H1 (cell line): ENCODE data around the gene CA10. TPM values are rescaled to one million over a fixed set of nuclear protein-coding genes. Genes with fewer than 3 reads are reported as not detected.

Source experiments
- CTCF ChIA-PET: fragments of 300-600 bp; sonication (Branson Sonifier 250); formaldehyde crosslinking; loops from one replicate; lab custom pipeline; 2021; ENCODE audit not compliant: partially characterized antibody; lab: Charles Lee
- POLR2A ChIA-PET: fragments of 300-600 bp; sonication (Branson Sonifier 250); formaldehyde crosslinking; loops from one replicate; lab custom pipeline; 2021; ENCODE audit warnings: inconsistent platforms; ENCODE audit not compliant: partially characterized antibody; lab: Charles Lee
- DNase-seq, 2 experiments: peaks; one replicate each; pipeline versions ENCODE4 v3.0.0 to v3.0.0-alpha.2; 2010 to 2022; ENCODE audit warnings: low spot score in 2 of 2, low read depth in 1 of 2, mixed read lengths in 1 of 2
- FAIRE-seq: peaks from 2 replicates; lab custom pipeline; 2011; peaks lifted over from hg19 to GRCh38; lab: Jason Lieb, UNC
- H2AFZ ChIP-seq: 2 replicates; pipeline ENCODE4 v1.8.1; 2012; ENCODE audit warnings: low read length, inconsistent platforms
- H2AK5ac ChIP-seq: 2 replicates; pipeline ENCODE4 v1.6.1; 2013; ENCODE audit warnings: low read depth, low read length
- H2BK120ac ChIP-seq: replicated peaks from 2 replicates; pipeline ENCODE3; 2013; ENCODE audit warnings: low read depth, low read length, inconsistent platforms
- H2BK12ac ChIP-seq: 2 replicates; pipeline ENCODE4 v1.6.1; 2013; ENCODE audit warnings: low read depth, low read length
- H2BK15ac ChIP-seq: 2 replicates; pipeline ENCODE4 v1.6.1; 2013; ENCODE audit warnings: low read length
- H2BK20ac ChIP-seq: 2 replicates; pipeline ENCODE4 v1.6.1; 2013; ENCODE audit warnings: low read length
- H2BK5ac ChIP-seq: 2 replicates; pipeline ENCODE4 v1.6.1; 2013; ENCODE audit warnings: low read depth, low read length
- H3K14ac ChIP-seq: 2 replicates; pipeline ENCODE4 v1.6.1; 2013; ENCODE audit warnings: inconsistent platforms; ENCODE audit not compliant: insufficient read length
- H3K18ac ChIP-seq: 2 replicates; pipeline ENCODE4 v1.6.1; 2013; ENCODE audit warnings: low read length; ENCODE audit errors: extremely low read depth
- H3K23ac ChIP-seq: 2 replicates; pipeline ENCODE4 v1.6.1; 2013; ENCODE audit warnings: inconsistent platforms; ENCODE audit not compliant: insufficient read length
- H3K23me2 ChIP-seq: 2 replicates; pipeline ENCODE4 v1.6.1; 2013; ENCODE audit warnings: low read depth, low read length
- H3K27ac ChIP-seq: 2 replicates; pipeline ENCODE4 v1.6.1; 2011; ENCODE audit warnings: low read depth, low read length, inconsistent platforms
- H3K27me3 ChIP-seq, 4 experiments: replicated peaks in 1 of 4; 1 replicate in 1 of 4; 2 replicates in 3 of 4; pipeline versions ENCODE4 v1.6.1 to v1.8.1; 2011 to 2013; ENCODE audit warnings: low read length in 3 of 4, mild to moderate bottlenecking in 3 of 4, inconsistent platforms in 2 of 4, mixed read lengths in 2 of 4, moderate library complexity in 1 of 4; ENCODE audit not compliant: control insufficient read depth in 3 of 4, insufficient read depth in 3 of 4; ENCODE audit errors: extremely low read depth in 1 of 4
- H3K36me3 ChIP-seq, 4 experiments: 2 replicates each; pipeline versions ENCODE4 v1.6.1 to v1.8.1; 2011 to 2013; ENCODE audit warnings: mild to moderate bottlenecking in 4 of 4, low read length in 3 of 4, moderate library complexity in 2 of 4, control low read depth in 1 of 4, inconsistent platforms in 1 of 4; ENCODE audit not compliant: insufficient read depth in 4 of 4, control insufficient read depth in 2 of 4
- H3K4ac ChIP-seq: replicated peaks from 2 replicates; pipeline ENCODE3; 2013; ENCODE audit warnings: low read length, low read depth, mixed read lengths, inconsistent platforms; ENCODE audit not compliant: insufficient read length
- H3K4me1 ChIP-seq, 4 experiments: replicated peaks in 1 of 4; 1 replicate in 1 of 4; 2 replicates in 3 of 4; pipeline versions ENCODE4 v1.6.1 to v1.8.1; 2011 to 2013; ENCODE audit warnings: low read length in 3 of 4, inconsistent platforms in 2 of 4, mixed read lengths in 1 of 4; ENCODE audit not compliant: insufficient read depth in 4 of 4, control insufficient read depth in 3 of 4
- H3K4me2 ChIP-seq, 2 experiments: 2 replicates each; pipeline versions ENCODE4 v1.6.1 to v1.8.1; 2011 to 2013; ENCODE audit warnings: low read depth in 2 of 2, low read length in 2 of 2, control low read depth in 1 of 2, inconsistent platforms in 1 of 2, mild to moderate bottlenecking in 1 of 2; ENCODE audit not compliant: insufficient read depth in 1 of 2
- H3K4me3 ChIP-seq, 4 experiments: fragments of 200-600, 300-600 bp in 1 of 4; sonication (generic), shearing (Covaris generic), sonication (Bioruptor Twin) in 1 of 4; 2 replicates each; pipeline versions ENCODE4 v1.5.1 to v1.8.1; 2011 to 2016; ENCODE audit warnings: low read length in 4 of 4, low read depth in 3 of 4, control low read depth in 2 of 4, inconsistent platforms in 2 of 4, mild to moderate bottlenecking in 2 of 4, mixed read lengths in 1 of 4, moderate library complexity in 1 of 4; ENCODE audit not compliant: insufficient read depth in 2 of 4; ENCODE audit errors: extremely low read depth in 1 of 4
- H3K56ac ChIP-seq: replicated peaks from 2 replicates; pipeline ENCODE3; 2013; ENCODE audit warnings: low read depth, mild to moderate bottlenecking, mixed read lengths, low read length, inconsistent platforms; ENCODE audit not compliant: insufficient read length
- H3K79me1 ChIP-seq: 2 replicates; pipeline ENCODE4 v1.6.1; 2013; ENCODE audit warnings: low read depth, low read length, control low read depth
- H3K79me2 ChIP-seq, 2 experiments: 2 replicates each; pipeline versions ENCODE4 v1.6.1 to v1.8.1; 2012 to 2013; ENCODE audit warnings: low read length in 2 of 2, mild to moderate bottlenecking in 2 of 2, inconsistent platforms in 1 of 2; ENCODE audit not compliant: insufficient read depth in 2 of 2, control insufficient read depth in 1 of 2
- H3K9ac ChIP-seq, 4 experiments: replicated peaks in 1 of 4; 1 replicate in 1 of 4; 2 replicates in 3 of 4; pipeline versions ENCODE4 v1.6.1 to v1.8.1; 2011 to 2013; ENCODE audit warnings: low read depth in 3 of 4, low read length in 3 of 4, control low read depth in 2 of 4, mild to moderate bottlenecking in 2 of 4, moderate library complexity in 2 of 4, inconsistent platforms in 1 of 4; ENCODE audit errors: extremely low read depth in 1 of 4
- H3K9me3 ChIP-seq, 2 experiments: 2 replicates each; pipeline versions ENCODE4 v1.6.1 to v1.8.1; 2012 to 2013; ENCODE audit warnings: mild to moderate bottlenecking in 2 of 2, moderate library complexity in 2 of 2, control low read depth in 1 of 2, inconsistent platforms in 1 of 2, low read depth in 1 of 2, low read length in 1 of 2, mixed read lengths in 1 of 2; ENCODE audit not compliant: insufficient read depth in 2 of 2
- H4K20me1 ChIP-seq, 2 experiments: replicated peaks in 1 of 2; 2 replicates each; pipeline versions ENCODE3 to v1.8.1; 2011 to 2013; ENCODE audit warnings: inconsistent platforms in 2 of 2, low read length in 2 of 2, mild to moderate bottlenecking in 1 of 2; ENCODE audit not compliant: insufficient read depth in 2 of 2, control insufficient read depth in 1 of 2
- H4K5ac ChIP-seq: 2 replicates; pipeline ENCODE4 v1.6.1; 2013; ENCODE audit warnings: low read length, low read depth, mixed read lengths, inconsistent platforms; ENCODE audit not compliant: insufficient read length
- H4K8ac ChIP-seq: 2 replicates; pipeline ENCODE4 v1.8.0; 2013; ENCODE audit warnings: mild to moderate bottlenecking, moderate library complexity, low read length, inconsistent platforms; ENCODE audit not compliant: insufficient read depth; ENCODE audit errors: extremely low read depth
- H4K91ac ChIP-seq: replicated peaks from 2 replicates; pipeline ENCODE3; 2013; ENCODE audit warnings: low read length, mixed read lengths, inconsistent platforms; ENCODE audit not compliant: insufficient read length
- CHD1 ChIP-seq: IDR thresholded peaks from 2 replicates; pipeline ENCODE4 v1.6.1; 2012; ENCODE audit warnings: low read depth, low read length, improper control_type of control experiment
- RXRA ChIP-seq: IDR thresholded peaks from 2 replicates; pipeline ENCODE4 v1.6.1; 2011; ENCODE audit warnings: low read depth, mild to moderate bottlenecking, low read length, moderate library complexity; ENCODE audit not compliant: insufficient read depth
- SAP30 ChIP-seq: fragments of 300-600 bp; sonication (generic); IDR thresholded peaks from 2 replicates; pipeline ENCODE4 v1.7.1; 2012; ENCODE audit warnings: low read length, moderate library complexity, mild to moderate bottlenecking, inconsistent platforms; ENCODE audit not compliant: insufficient read depth, insufficient replicate concordance
- SIRT6 ChIP-seq: IDR thresholded peaks from one replicate; pipeline ENCODE4 v1.7.1; 2012; ENCODE audit warnings: low read length, inconsistent platforms
- SIX5 ChIP-seq: IDR thresholded peaks from 2 replicates; pipeline ENCODE4 v1.6.1; 2011; ENCODE audit warnings: mild to moderate bottlenecking, low read depth, low read length
- SP1 ChIP-seq: IDR thresholded peaks from 2 replicates; pipeline ENCODE4 v1.6.1; 2011; ENCODE audit warnings: low read depth, low read length
- TAF1 ChIP-seq: IDR thresholded peaks from 2 replicates; pipeline ENCODE4 v1.6.1; 2011; ENCODE audit warnings: mild to moderate bottlenecking, low read depth, low read length
- TBP ChIP-seq: IDR thresholded peaks from 2 replicates; pipeline ENCODE4 v1.6.1; 2011; ENCODE audit warnings: low read depth, low read length, improper control_type of control experiment
- WGBS, 2 experiments: shearing (Covaris generic) in 1 of 2; methylation state at CpG; one replicate each; pipeline versions ENCODE4 v1.1.6 to v1.1.7; 2013 to 2015; ENCODE audit warnings: low lambda C conversion rate in 2 of 2, mixed read lengths in 2 of 2, inconsistent platforms in 1 of 2, low coverage in 1 of 2, missing lambda C conversion rate in 1 of 2; ENCODE audit not compliant: insufficient replicate concordance in 2 of 2, insufficient coverage in 1 of 2, insufficient read length in 1 of 2; ENCODE audit errors: extremely low coverage in 1 of 2, missing lambda C conversion rate in 1 of 2; 5-methylcytosine and 5-hydroxymethylcytosine counted together
- polyA plus RNA-seq, 7 experiments: library from polyadenylated mRNA; depleted of rRNA in 3 of 7; stranded (reverse) in 5 of 7; unstranded in 2 of 7; fragments of >200 nt in 5 of 7; fragments of 200-250 nt in 2 of 7; gene quantifications; 1 replicate in 5 of 7; 2 replicates in 1 of 7; 4 replicates in 1 of 7; pipeline versions ENCODE4 v1.2.1 to v1.2.3, GENCODE V29; 2011 to 2013; ENCODE audit warnings: missing spikeins in 2 of 7, mixed read lengths in 2 of 7
- total RNA-seq: library from RNA; stranded (reverse); fragmentation: NEBNext Ultra II Directional; extraction: Animal tissue kit (Norgen Biotek cat#: 25700); gene quantifications from 2 replicates; pipeline ENCODE4 v1.2.1, GENCODE V29; 2021

CA10 gene
- total and polyA plus RNA-seq, 2 of the 8 experiments (the other 6 are each of a cell fraction or from before 2014, with no cell fraction given), result 0.60 to 0.63 TPM

GRCh38 chr17:51702963-51703360, 455.6 kb downstream of the CA10 start:
- WGBS, 2 experiments, result 79% methylated on average over 3 of the region's 3 CpGs; no CpG with 5 or more reads in 1 of the 2 experiments
- Histone ChIP-seq H3K4me3 (no peak overlapping the region), H3K23me2 (peaks cover 1% of the 10 kb centered on the region; the same call in 1 of the 2 replicates), H3K23ac (no peak overlapping the region), H3K4me2 (no peak overlapping the region), H4K8ac (no peak overlapping the region), H3K79me2 (no peaks in the 10 kb centered on the region), H3K4ac (no peak overlapping the region), H3K27ac (no peak overlapping the region), H4K5ac (no peak overlapping the region), H3K18ac (no peak overlapping the region), H4K20me1 (no peaks in the 10 kb centered on the region), H3K14ac (no peak overlapping the region), H3K36me3 (no peaks in the 10 kb centered on the region), H2BK20ac (no peak overlapping the region), H3K4me1 (no peaks in the 10 kb centered on the region), H4K91ac (no peak overlapping the region), H3K9me3 (no peaks in the 10 kb centered on the region), H2AK5ac (no peak overlapping the region), H3K9ac (no peak overlapping the region), H2BK5ac (no peak overlapping the region), H2AFZ (no peak overlapping the region), H2BK12ac (no peak overlapping the region), H2BK15ac (no peak overlapping the region), H3K56ac (no peak overlapping the region), H3K79me1 (no peaks in the 10 kb centered on the region), H2BK120ac (no peak overlapping the region), H3K27me3 (no peaks in the 10 kb centered on the region)
- CTCF ChIA-PET, result no interaction called here
- TF ChIP-seq RXRA (no peak), SAP30 (no peak), CHD1 (no peak), SIRT6 (no peak), SIX5 (no peak), TAF1 (no peak), TBP (no peak), SP1 (no peak)
- DNase-seq (no peak), FAIRE-seq (no peak)
- POLR2A ChIA-PET, result no interaction called here
